PC-3 (cell line): ENCODE results near the gene EFTUD2.

Experiments used
- EZH2 ChIP-seq: fragments of 300-600 bp; sonication (generic); IDR thresholded peaks from one replicate; pipeline ENCODE4 v1.6.1; 2017; ENCODE audit warnings: antibody characterized with exemption, mild to moderate bottlenecking, low read length; ENCODE audit not compliant: unreplicated experiment
- TF ChIP-seq, protein P1 (sequence below): fragments of 300-600 bp; sonication (generic); conservative IDR thresholded peaks from 2 replicates; pipeline ENCODE4 v1.5.1; 2017; ENCODE audit warnings: antibody characterized with exemption, low read depth, mild to moderate bottlenecking, low read length

GRCh38 chr17:44928136-44928535 lies 28.9 kb upstream of the EFTUD2 start:
- TF ChIP-seq, protein P1, sequence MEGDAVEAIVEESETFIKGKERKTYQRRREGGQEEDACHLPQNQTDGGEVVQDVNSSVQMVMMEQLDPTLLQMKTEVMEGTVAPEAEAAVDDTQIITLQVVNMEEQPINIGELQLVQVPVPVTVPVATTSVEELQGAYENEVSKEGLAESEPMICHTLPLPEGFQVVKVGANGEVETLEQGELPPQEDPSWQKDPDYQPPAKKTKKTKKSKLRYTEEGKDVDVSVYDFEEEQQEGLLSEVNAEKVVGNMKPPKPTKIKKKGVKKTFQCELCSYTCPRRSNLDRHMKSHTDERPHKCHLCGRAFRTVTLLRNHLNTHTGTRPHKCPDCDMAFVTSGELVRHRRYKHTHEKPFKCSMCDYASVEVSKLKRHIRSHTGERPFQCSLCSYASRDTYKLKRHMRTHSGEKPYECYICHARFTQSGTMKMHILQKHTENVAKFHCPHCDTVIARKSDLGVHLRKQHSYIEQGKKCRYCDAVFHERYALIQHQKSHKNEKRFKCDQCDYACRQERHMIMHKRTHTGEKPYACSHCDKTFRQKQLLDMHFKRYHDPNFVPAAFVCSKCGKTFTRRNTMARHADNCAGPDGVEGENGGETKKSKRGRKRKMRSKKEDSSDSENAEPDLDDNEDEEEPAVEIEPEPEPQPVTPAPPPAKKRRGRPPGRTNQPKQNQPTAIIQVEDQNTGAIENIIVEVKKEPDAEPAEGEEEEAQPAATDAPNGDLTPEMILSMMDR: no peak
- TF ChIP-seq EZH2: no peak
